Measurements from ENCODE around the gene ANKRD2.
"Not testable (repeated sequence)": the region's sequence is repeated elsewhere in the genome, so short reads cannot be mapped to it uniquely, and the experiment has no call there.

The ANKRD2 gene

GRCh38 chr10:97572214-97572989 lies at the start of gene ANKRD2:
TSS of gene ANKRD2 (plus strand) at chr10:97572779. CDS start at chr10:97572789, 10 bp downstream.
- DNase-seq = no peak

GRCh38 chr10:97522937-97523336 lies 49.6 kb upstream of the ANKRD2 start:
- no peak for DNase-seq

- DNase-seq = no peak
Observed at GRCh38 chr10:97525086-97525485, 47.5 kb upstream of the ANKRD2 start.

- no peak for DNase-seq
Observed at GRCh38 chr10:97525683-97526110, 46.9 kb upstream of the ANKRD2 start.

GRCh38 chr10:97528876-97529275 lies 43.7 kb upstream of the ANKRD2 start:
- DNase-seq = not testable (repeated sequence)

- no peak for DNase-seq
Observed at GRCh38 chr10:97529685-97530465, 42.7 kb upstream of the ANKRD2 start.

GRCh38 chr10:97531401-97531986 lies 41.1 kb upstream of the ANKRD2 start:
- no peak for DNase-seq

GRCh38 chr10:97532935-97533671 lies 39.5 kb upstream of the ANKRD2 start:
- no peak for DNase-seq

- no peak for DNase-seq
Observed at GRCh38 chr10:97533888-97534287, 38.7 kb upstream of the ANKRD2 start.

GRCh38 chr10:97534746-97535367 lies 37.7 kb upstream of the ANKRD2 start:
- no peak for DNase-seq

GRCh38 chr10:97537186-97537869 lies 35.3 kb upstream of the ANKRD2 start:
- no peak for DNase-seq

- DNase-seq = no peak
Observed at GRCh38 chr10:97538411-97538810, 34.2 kb upstream of the ANKRD2 start.

- DNase-seq = no peak
Observed at GRCh38 chr10:97538839-97539238, 33.7 kb upstream of the ANKRD2 start.

GRCh38 chr10:97539523-97540200 lies 32.9 kb upstream of the ANKRD2 start:
- no peak for DNase-seq

- DNase-seq = no peak
Observed at GRCh38 chr10:97540669-97541500, 31.7 kb upstream of the ANKRD2 start.

GRCh38 chr10:97542169-97543024 lies 30.2 kb upstream of the ANKRD2 start:
- no peak for DNase-seq

- DNase-seq = no peak
Observed at GRCh38 chr10:97543025-97543546, 29.5 kb upstream of the ANKRD2 start.

GRCh38 chr10:97546456-97547270 lies 25.9 kb upstream of the ANKRD2 start:
- no peak for DNase-seq
